ENCODE results near the gene G0S2. TPM values are rescaled to one million over a fixed set of nuclear protein-coding genes. Genes with fewer than 3 reads are reported as not detected.

G0S2 gene
- total and polyA plus RNA-seq, 2 donors = 17.0 to 94.9 TPM

DNA sequence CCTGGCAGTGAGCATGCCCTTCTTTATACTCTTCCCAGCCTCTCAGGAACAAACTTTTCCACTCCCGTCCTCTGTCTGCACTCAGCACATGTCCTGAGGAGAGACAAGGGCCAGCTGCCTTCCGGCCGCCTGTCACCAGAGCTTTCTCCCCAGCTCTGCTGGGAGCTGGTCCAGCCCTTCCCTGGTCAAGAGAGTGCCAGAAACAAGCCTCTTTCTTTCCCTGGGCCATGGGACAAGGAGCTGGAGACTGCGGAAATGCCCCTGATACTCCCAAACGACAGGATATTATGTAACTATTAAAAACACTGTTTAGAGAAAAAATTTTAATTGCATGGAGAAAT is 33.4 kb upstream of the G0S2 start:
- Histone ChIP-seq H3K36me3 (ENCODE audit: insufficient read depth) (no peaks in the 10 kb centered on the region), H3K27ac (ENCODE audit: low read depth) (peak overlapping the region; percentile 2), H3K4me3 (ENCODE audit: low read depth, low read length) (no peak overlapping the region), H3K4me1 (ENCODE audit: insufficient read depth) (peaks cover 1% of the 10 kb centered on the region)
- DNase-seq (ENCODE audit: extremely low spot score) = no peak
- WGBS = 23% methylated on average over 5 of the region's 5 CpGs

- Histone ChIP-seq H3K4me3 (ENCODE audit: low read depth, low read length) (no peak overlapping the region), H3K36me3 (ENCODE audit: insufficient read depth) (no peaks in the 10 kb centered on the region), H3K27ac (ENCODE audit: low read depth) (no peak overlapping the region), H3K4me1 (ENCODE audit: insufficient read depth) (peaks cover 1% of the 10 kb centered on the region)
- WGBS = 25% methylated on average over 3 of the region's 3 CpGs
- DNase-seq (ENCODE audit: extremely low spot score) = no peak
Observed at GRCh38 chr1:209642816-209643215, 32.4 kb upstream of the G0S2 start.

DNA sequence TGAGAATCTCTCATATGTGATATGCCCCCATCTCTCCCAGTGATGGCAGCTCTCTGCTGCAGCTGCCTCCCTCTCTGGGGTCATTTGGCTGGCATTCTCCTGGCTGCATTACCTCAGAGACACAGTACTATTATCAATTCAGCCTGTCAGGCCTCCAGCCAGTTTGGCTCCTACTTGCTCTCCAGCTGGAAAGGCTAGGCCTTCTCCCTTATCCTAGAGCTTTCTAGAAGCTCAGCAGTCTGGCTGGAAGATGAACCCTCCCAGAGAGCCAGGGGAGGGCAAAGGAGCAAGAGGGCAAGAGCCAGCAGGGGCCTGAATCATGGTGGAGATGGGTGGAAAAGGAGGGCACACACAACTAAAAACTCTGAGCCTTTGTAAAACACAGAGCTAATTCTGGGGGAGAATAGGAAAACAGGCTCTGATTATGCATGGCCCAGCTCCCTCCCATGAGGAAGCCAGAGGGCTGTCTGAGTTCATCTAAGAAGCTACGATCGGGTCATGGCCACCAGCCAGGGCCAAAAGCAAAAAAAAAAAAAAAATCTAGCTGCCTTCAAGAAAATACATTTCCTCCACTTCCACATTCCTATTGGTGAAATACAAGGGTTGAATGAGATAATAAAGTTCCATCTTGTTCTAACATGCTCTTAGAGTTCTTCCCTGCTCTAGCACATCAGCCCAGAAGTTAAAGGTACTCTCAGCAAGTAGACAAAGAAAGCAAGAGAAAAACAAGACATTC is 31.8 kb upstream of the G0S2 start:
- peaks cover 1% of the 10 kb centered on the region for H3K4me1 ChIP-seq (ENCODE audit: insufficient read depth)
- peak overlapping the region; percentile 44 for H3K27ac ChIP-seq (ENCODE audit: low read depth)
- H3K4me3 ChIP-seq (ENCODE audit: low read depth, low read length) = no peak overlapping the region
- DNase-seq (ENCODE audit: extremely low spot score) = no peak
- WGBS = 3% methylated on average over 2 of the region's 2 CpGs
- H3K36me3 ChIP-seq (ENCODE audit: insufficient read depth) = no peaks in the 10 kb centered on the region

- peaks cover 1% of the 10 kb centered on the region for H3K4me1 ChIP-seq (ENCODE audit: insufficient read depth)
- H3K36me3 ChIP-seq (ENCODE audit: insufficient read depth) = no peaks in the 10 kb centered on the region
- H3K4me3 ChIP-seq (ENCODE audit: low read depth, low read length) = no peak overlapping the region
- 84% methylated on average over 16 of the region's 16 CpGs for WGBS
- no peak overlapping the region for H3K27ac ChIP-seq (ENCODE audit: low read depth)
- DNase-seq (ENCODE audit: extremely low spot score) = no peak
Observed at GRCh38 chr1:209645574-209646452, 29.4 kb upstream of the G0S2 start.

DNA sequence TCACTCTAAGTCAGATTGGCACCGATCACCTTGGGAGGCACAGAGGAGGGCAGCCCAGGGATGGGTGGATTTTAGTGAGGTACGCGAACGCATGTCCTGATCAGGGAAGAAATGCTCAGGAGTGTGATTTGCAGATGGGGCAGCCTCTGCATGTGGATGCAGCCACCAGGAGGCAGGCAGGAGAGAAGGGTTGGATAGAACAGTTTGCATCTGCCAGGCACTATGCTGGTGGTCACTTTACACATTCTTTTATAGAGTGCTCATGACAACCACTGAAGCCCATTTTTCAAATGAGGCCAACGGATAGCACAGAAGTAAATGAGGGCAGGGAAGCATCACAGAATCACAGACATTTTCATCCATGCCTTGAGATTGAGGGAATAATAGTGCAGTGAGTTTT is 28.7 kb upstream of the G0S2 start:
- no peak overlapping the region for H3K4me3 ChIP-seq (ENCODE audit: low read depth, low read length)
- peaks cover 1% of the 10 kb centered on the region for H3K4me1 ChIP-seq (ENCODE audit: insufficient read depth)
- H3K27ac ChIP-seq (ENCODE audit: low read depth) = no peak overlapping the region
- no peak for DNase-seq (ENCODE audit: extremely low spot score)
- WGBS = 94% methylated on average over 5 of the region's 5 CpGs
- no peaks in the 10 kb centered on the region for H3K36me3 ChIP-seq (ENCODE audit: insufficient read depth)

GRCh38 chr1:209647156-209647555 is 28.1 kb upstream of the G0S2 start:
- WGBS = 77% methylated on average over 4 of the region's 4 CpGs

GRCh38 chr1:209648346-209648745 is 26.9 kb upstream of the G0S2 start:
- no peak overlapping the region for H3K4me3 ChIP-seq (ENCODE audit: low read depth, low read length)
- peaks cover 1% of the 10 kb centered on the region for H3K4me1 ChIP-seq (ENCODE audit: insufficient read depth)
- H3K36me3 ChIP-seq (ENCODE audit: insufficient read depth) = no peaks in the 10 kb centered on the region
- no peak overlapping the region for H3K27ac ChIP-seq (ENCODE audit: low read depth)
- DNase-seq (ENCODE audit: extremely low spot score) = no peak

More at GRCh38 chr1:209647156-209647555, 28.1 kb upstream of the G0S2 start:
- Histone ChIP-seq H3K27ac (ENCODE audit: low read depth) (no peak overlapping the region), H3K4me3 (ENCODE audit: low read depth, low read length) (no peak overlapping the region), H3K36me3 (ENCODE audit: insufficient read depth) (no peaks in the 10 kb centered on the region), H3K4me1 (ENCODE audit: insufficient read depth) (peaks cover 1% of the 10 kb centered on the region)
- no peak for DNase-seq (ENCODE audit: extremely low spot score)

DNA sequence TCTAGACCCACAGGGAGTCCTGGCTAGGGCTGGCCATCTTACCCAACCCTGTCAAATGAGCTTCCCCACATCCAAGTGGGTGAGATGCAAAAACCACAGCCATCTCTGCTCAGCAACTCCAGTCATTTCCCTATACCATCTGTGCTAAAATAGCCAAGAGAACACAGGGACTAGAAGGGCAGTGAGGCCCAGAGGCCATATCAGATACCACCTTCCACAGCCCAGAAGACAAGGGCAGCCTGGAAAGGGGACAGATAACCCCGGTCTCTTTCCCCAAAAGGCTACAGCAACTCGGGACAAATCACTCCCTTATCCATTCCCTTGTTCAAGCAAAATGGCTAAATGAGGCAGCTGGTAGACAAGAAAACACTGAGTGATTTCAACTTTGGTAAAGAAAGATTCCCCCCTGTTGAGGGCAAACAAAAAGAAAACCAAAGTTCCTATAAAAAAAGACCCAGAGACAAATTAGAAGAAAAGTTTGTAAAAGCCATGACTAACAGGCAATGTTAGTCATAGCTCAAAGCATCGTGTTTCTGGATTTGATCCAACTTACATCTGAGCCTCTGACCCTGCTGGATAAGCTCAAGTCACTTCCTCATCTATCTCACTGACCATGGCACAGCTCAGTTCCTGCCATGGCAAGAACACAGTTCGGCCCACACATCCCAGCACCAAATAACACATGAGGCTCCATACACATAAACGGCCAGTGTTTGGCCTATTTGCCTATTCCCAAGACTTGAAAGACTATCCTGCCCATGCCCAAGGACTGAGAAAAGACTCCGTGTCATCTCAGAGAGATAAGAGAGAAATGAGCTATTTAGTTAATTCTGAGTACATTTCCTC is 26.1 kb upstream of the G0S2 start:
- H3K4me1 ChIP-seq (ENCODE audit: insufficient read depth) = no peaks in the 10 kb centered on the region
- 57% methylated on average over 6 of the region's 6 CpGs for WGBS
- DNase-seq (ENCODE audit: extremely low spot score) = no peak

DNA sequence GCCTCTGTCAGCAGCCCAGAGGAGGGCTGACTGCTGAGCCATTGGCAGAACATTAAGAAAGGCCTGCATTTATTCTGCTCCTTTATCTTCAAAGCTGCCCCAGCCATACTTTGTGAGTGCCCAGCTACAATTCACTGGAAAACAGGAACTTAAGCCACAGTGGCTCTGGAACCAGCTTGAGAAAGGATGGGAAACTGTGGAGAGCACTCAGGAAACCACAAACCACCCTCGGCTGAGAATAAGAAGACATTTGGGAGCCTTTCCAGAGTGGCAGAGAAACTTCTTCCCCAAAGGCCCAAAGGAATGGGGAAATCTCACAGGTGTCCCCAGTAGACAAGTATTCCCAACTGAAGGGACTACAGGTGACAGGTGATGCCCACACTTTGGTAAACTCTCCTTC is 24.8 kb upstream of the G0S2 start:
- H3K27ac ChIP-seq (ENCODE audit: low read depth) = no peak overlapping the region
- no peak for DNase-seq (ENCODE audit: extremely low spot score)
- H3K4me1 ChIP-seq (ENCODE audit: insufficient read depth) = no peaks in the 10 kb centered on the region
- 85% methylated on average over 1 of the region's 1 CpG for WGBS
- no peaks in the 10 kb centered on the region for H3K36me3 ChIP-seq (ENCODE audit: insufficient read depth)
- H3K4me3 ChIP-seq (ENCODE audit: low read depth, low read length) = no peak overlapping the region

More for the DNA sequence above, 26.1 kb upstream of the G0S2 start:
- no peak overlapping the region for H3K4me3 ChIP-seq (ENCODE audit: low read depth, low read length)
- H3K27ac ChIP-seq (ENCODE audit: low read depth) = peak overlapping the region; percentile 47
- no peaks in the 10 kb centered on the region for H3K36me3 ChIP-seq (ENCODE audit: insufficient read depth)

GRCh38 chr1:209651138-209651587 is 24.0 kb upstream of the G0S2 start:
- H3K4me1 ChIP-seq (ENCODE audit: insufficient read depth) = no peaks in the 10 kb centered on the region
- no peaks in the 10 kb centered on the region for H3K36me3 ChIP-seq (ENCODE audit: insufficient read depth)
- H3K27ac ChIP-seq (ENCODE audit: low read depth) = peak overlapping the region; percentile 46
- no peak for DNase-seq (ENCODE audit: extremely low spot score)
- no peak overlapping the region for H3K4me3 ChIP-seq (ENCODE audit: low read depth, low read length)
- WGBS = 46% methylated on average over 5 of the region's 5 CpGs

DNA sequence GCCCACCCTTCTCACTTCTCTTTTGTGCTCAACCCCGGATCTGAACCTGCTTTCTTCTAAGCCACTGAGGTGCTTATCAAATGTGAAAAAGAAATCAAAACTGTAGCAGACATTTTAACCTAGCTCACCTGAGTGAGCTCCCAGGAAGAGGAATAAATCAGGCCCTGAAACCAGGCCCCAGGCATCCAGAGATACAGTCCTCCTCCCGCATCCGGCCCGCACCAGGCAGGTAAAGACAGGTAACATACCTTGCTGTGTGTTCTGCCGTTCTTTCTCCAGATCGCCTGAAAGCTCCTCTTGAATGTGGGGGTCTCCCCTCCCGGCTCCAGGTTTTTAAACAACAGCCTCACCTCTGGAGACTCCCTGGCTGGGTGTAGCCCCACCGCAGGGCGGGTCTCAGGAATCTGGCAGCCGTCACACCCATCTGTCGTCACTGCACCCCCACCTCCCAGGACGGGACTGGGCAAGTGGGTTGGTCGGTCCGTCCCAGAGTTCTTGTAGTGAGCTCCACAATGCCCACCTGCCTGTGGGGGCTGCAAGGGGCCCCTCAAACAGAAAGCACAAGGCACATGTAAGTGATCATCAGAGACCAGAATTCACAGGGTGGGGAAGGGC is 23.0 kb upstream of the G0S2 start, which contains the start of gene LAMB3:
LAMB3 (minus strand) TSS at position 305 of the 615 bp plus-strand sequence. CDS start 1,481 bp downstream, outside the sequence.
- Histone ChIP-seq H3K27ac (ENCODE audit: low read depth) (peak within 1 kb of the TSS; percentile 79), H3K4me1 (ENCODE audit: insufficient read depth) (no peaks in the 10 kb centered on the region), H3K36me3 (ENCODE audit: insufficient read depth) (no peaks in the 10 kb centered on the region), H3K4me3 (ENCODE audit: low read depth, low read length) (peak within 1 kb of the TSS; percentile 2)
- peak; percentile 71 for DNase-seq (ENCODE audit: extremely low spot score)
- WGBS = 76% methylated on average over 14 of the region's 14 CpGs

DNA sequence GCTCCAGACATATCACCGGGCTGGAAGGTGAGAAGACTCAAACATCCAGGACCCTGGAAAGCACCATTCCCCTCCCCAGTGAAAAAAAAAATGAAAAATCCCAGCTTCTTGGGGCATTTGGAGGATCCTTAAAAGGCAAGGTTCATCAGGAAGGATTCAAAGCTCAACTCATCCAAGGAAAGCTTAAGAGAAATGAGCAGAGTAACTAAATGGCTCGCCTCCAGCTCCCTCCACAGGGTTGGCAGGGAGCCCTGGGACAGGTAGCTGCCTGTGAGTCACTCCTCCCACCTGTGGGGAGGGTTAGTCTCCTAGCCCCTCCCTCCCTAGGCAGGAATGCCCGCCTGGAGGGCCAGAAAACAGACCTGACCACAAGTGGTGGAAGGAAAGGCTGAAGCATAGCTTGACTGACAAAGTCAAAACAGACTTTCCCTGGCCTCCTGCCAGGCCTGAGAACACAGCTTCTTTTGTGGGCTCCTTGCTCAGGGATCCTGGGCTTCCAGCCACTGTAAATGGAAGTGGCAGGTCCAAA is 22.3 kb upstream of the G0S2 start:
- Histone ChIP-seq H3K4me1 (ENCODE audit: insufficient read depth) (no peaks in the 10 kb centered on the region), H3K4me3 (ENCODE audit: low read depth, low read length) (no peak overlapping the region), H3K36me3 (ENCODE audit: insufficient read depth) (no peaks in the 10 kb centered on the region), H3K27ac (ENCODE audit: low read depth) (peak overlapping the region; percentile 79)
- DNase-seq (ENCODE audit: extremely low spot score) = peak; percentile 84
- WGBS = 72% methylated on average over 3 of the region's 3 CpGs

- DNase-seq (ENCODE audit: extremely low spot score) = no peak
- Histone ChIP-seq H3K36me3 (ENCODE audit: insufficient read depth) (no peaks in the 10 kb centered on the region), H3K4me3 (ENCODE audit: low read depth, low read length) (no peak overlapping the region), H3K27ac (ENCODE audit: low read depth) (peak overlapping the region; percentile 55), H3K4me1 (ENCODE audit: insufficient read depth) (no peaks in the 10 kb centered on the region)
- 90% methylated on average over 7 of the region's 7 CpGs for WGBS
Observed at GRCh38 chr1:209653915-209654351, 21.3 kb upstream of the G0S2 start.

Data from urinary bladder (tissue), 4 donors.